Choroid plexus epithelial cell (primary cell): ENCODE results near the gene HOXC11.

Source experiments
- DNase-seq: peaks from one replicate; pipeline ENCODE4 v3.0.0-alpha.2; 2010; ENCODE audit warnings: low read depth
- H3K4me3 ChIP-seq: 2 replicates; pipeline ENCODE4 v1.5.1; 2011; ENCODE audit warnings: low read depth, mild to moderate bottlenecking, control low read depth, low read length, moderate library complexity
- CTCF ChIP-seq: conservative IDR thresholded peaks from 2 replicates; pipeline ENCODE4 v1.5.1; 2011; ENCODE audit warnings: low read depth, mild to moderate bottlenecking, control low read depth, inconsistent platforms, low read length, moderate library complexity

The HOXC11 gene

GRCh38 chr12:53976172-53976822 is 3.4 kb downstream of the HOXC11 start:
- DNase-seq: no peak
- H3K4me3 ChIP-seq: no peak overlapping the region
- no peak for TF ChIP-seq CTCF

GRCh38 chr12:53976823-53977595 is 4.1 kb downstream of the HOXC11 start:
- no peak for DNase-seq
- no peak overlapping the region for H3K4me3 ChIP-seq
- no peak for TF ChIP-seq CTCF

GRCh38 chr12:53977596-53978445 is 4.9 kb downstream of the HOXC11 start:
- TF ChIP-seq CTCF: no peak
- H3K4me3 ChIP-seq: no peak overlapping the region
- DNase-seq: no peak

- no peak overlapping the region for H3K4me3 ChIP-seq
- TF ChIP-seq CTCF: no peak
- no peak for DNase-seq
Observed at GRCh38 chr12:53978477-53979356, 5.8 kb downstream of the HOXC11 start.

GRCh38 chr12:53980104-53980801 is 7.3 kb downstream of the HOXC11 start:
- H3K4me3 ChIP-seq: no peak overlapping the region
- TF ChIP-seq CTCF: no peak
- DNase-seq: no peak

GRCh38 chr12:53980802-53981496 is 8.0 kb downstream of the HOXC11 start:
- no peak for TF ChIP-seq CTCF
- H3K4me3 ChIP-seq: no peak overlapping the region
- DNase-seq: no peak
